K562 treated with DMSO at 1 percent for 12 hours (cell line): ENCODE measurements around the gene BROX. TPM values are rescaled to one million over a fixed set of nuclear protein-coding genes. Genes with fewer than 3 reads are reported as not detected.

ENCODE experiments used
- total RNA-seq: library from RNA; unstranded; fragments of 300-600 nt; gene quantifications from 2 replicates; pipeline ENCODE4 v1.2.3, GENCODE V29; 2022; ENCODE audit not compliant: insufficient read depth

BROX gene
- 12.2 and 31.1 TPM in 2 replicates for total RNA-seq

GRCh38 chr1:222712253-222713090 lies at the start of gene BROX, which contains the start of gene AIDA:
Gene BROX, plus strand, starts transcription at chr1:222712564. Its CDS starts 3,136 bp downstream, at chr1:222715700.
Gene AIDA, minus strand, starts transcription at chr1:222712491. Its CDS starts 174 bp downstream, at chr1:222712317.

GRCh38 chr1:222736972-222737371 lies 24.6 kb downstream of the BROX start, which contains the start of gene FAM177B:
Gene FAM177B, plus strand, starts transcription at chr1:222737202. Its CDS starts 9,344 bp downstream, at chr1:222746546.

Other genes starting within 250 kb of the BROX start
- 0.23 TPM in 1 of 2 replicates, not detected in the other for gene HHIPL2, start 164.5 kb upstream of the BROX start, total RNA-seq
- gene TAF1A, start 122.6 kb upstream of the BROX start, total RNA-seq: 1.8 and 7.6 TPM in 2 replicates
- 27.6 and 53.5 TPM in 2 replicates for gene MIA3, start 94.5 kb upstream of the BROX start, total RNA-seq
- gene AIDA, start 73 bp upstream of the BROX start, total RNA-seq: 23.0 and 56.3 TPM in 2 replicates
- not detected in 2 replicates for gene FAM177B, start 24.6 kb downstream of the BROX start, total RNA-seq
- 0.16 and 1.3 TPM in 2 replicates for gene DISP1, start 102.5 kb downstream of the BROX start, total RNA-seq